IMR-90 (cell line): Measurements from ENCODE around the gene PRKN. TPM values are rescaled to one million over a fixed set of nuclear protein-coding genes. Genes with fewer than 3 reads are reported as not detected.

Experiments used
- ATAC-seq: fragments of 200-7000 bp; cut with Tn5 transposase; 2 replicates; pipeline ENCODE4 v1.9.1; 2020; ENCODE audit warnings: low read depth, mild to moderate bottlenecking, moderate library complexity
- BruUV-seq: library from RNA; stranded (reverse); fragments of 400-500 nt; replicated peaks from 2 replicates; lab custom pipeline; 2021; lab: Mats Ljungman, UMichigan
- CTCF ChIA-PET: fragments of 300-600 bp; formaldehyde crosslinking; extraction: SDS; loops from one replicate; lab custom pipeline; 2021; ENCODE audit warnings: antibody characterized with exemption; lab: Yijun Ruan, JAX
- POLR2A ChIA-PET: fragments of 300-600 bp; sonication (Branson Sonifier 250); formaldehyde crosslinking; loops from one replicate; lab custom pipeline; 2022; ENCODE audit warnings: antibody characterized with exemption; ENCODE audit not compliant: unreplicated experiment; lab: Charles Lee
- DNase-seq: peaks from one replicate; pipeline ENCODE4 v3.0.0; 2013
- H2AFZ ChIP-seq: replicated peaks from 2 replicates; pipeline ENCODE3; 2013; ENCODE audit warnings: low read length, mild to moderate bottlenecking; ENCODE audit not compliant: poor library complexity
- H2AK5ac ChIP-seq: 2 replicates; pipeline ENCODE4 v1.6.1; 2013; ENCODE audit warnings: low read depth, low read length, inconsistent platforms
- H2AK9ac ChIP-seq: replicated peaks from 2 replicates; pipeline ENCODE3; 2013; ENCODE audit warnings: mild to moderate bottlenecking, low read depth, low read length, moderate library complexity; ENCODE audit not compliant: poor library complexity
- H2BK120ac ChIP-seq: 2 replicates; pipeline ENCODE4 v1.6.1; 2013; ENCODE audit warnings: low read depth, low read length, inconsistent platforms
- H2BK15ac ChIP-seq: 3 replicates; pipeline ENCODE4 v1.6.1; 2013; ENCODE audit warnings: low read depth, low read length, inconsistent platforms
- H2BK20ac ChIP-seq: 2 replicates; pipeline ENCODE4 v1.6.1; 2013; ENCODE audit warnings: low read depth, mild to moderate bottlenecking, inconsistent platforms, low read length, moderate library complexity
- H2BK5ac ChIP-seq: 2 replicates; pipeline ENCODE4 v1.6.1; 2013; ENCODE audit warnings: mild to moderate bottlenecking, low read depth, low read length, inconsistent platforms; ENCODE audit not compliant: poor library complexity, severe bottlenecking
- H3K14ac ChIP-seq: replicated peaks from 2 replicates; pipeline ENCODE4 v1.6.1; 2013; ENCODE audit warnings: low read depth, low read length, inconsistent platforms
- H3K18ac ChIP-seq: 2 replicates; pipeline ENCODE4 v1.6.1; 2013; ENCODE audit warnings: low read depth, low read length, control low read depth
- H3K23ac ChIP-seq: 2 replicates; pipeline ENCODE4 v1.6.1; 2013; ENCODE audit warnings: low read depth, low read length, inconsistent platforms
- H3K27ac ChIP-seq: 2 replicates; pipeline ENCODE4 v1.5.1; 2013; ENCODE audit warnings: mild to moderate bottlenecking, control low read depth, low read length; ENCODE audit not compliant: insufficient read depth
- H3K27me3 ChIP-seq: 2 replicates; pipeline ENCODE4 v1.6.1; 2013; ENCODE audit warnings: low read length; ENCODE audit not compliant: control insufficient read depth, insufficient read depth
- H3K36me3 ChIP-seq: 2 replicates; pipeline ENCODE4 v1.6.1; 2013; ENCODE audit warnings: low read length, mixed read lengths; ENCODE audit not compliant: control insufficient read depth, insufficient read depth
- H3K4ac ChIP-seq: 2 replicates; pipeline ENCODE4 v1.6.1; 2013; ENCODE audit warnings: low read depth, low read length, inconsistent platforms
- H3K4me1 ChIP-seq: 2 replicates; pipeline ENCODE4 v1.6.1; 2013; ENCODE audit warnings: low read length, mixed read lengths; ENCODE audit not compliant: control insufficient read depth, insufficient read depth
- H3K4me2 ChIP-seq: 2 replicates; pipeline ENCODE4 v1.6.1; 2013; ENCODE audit warnings: low read depth, mild to moderate bottlenecking, control low read depth, low read length, moderate library complexity
- H3K4me3 ChIP-seq: 2 replicates; pipeline ENCODE4 v1.5.1; 2013; ENCODE audit warnings: low read depth, mild to moderate bottlenecking, control low read depth, low read length, moderate library complexity; ENCODE audit not compliant: insufficient read depth
- H3K56ac ChIP-seq: 2 replicates; pipeline ENCODE4 v1.6.1; 2013; ENCODE audit warnings: low read length, inconsistent platforms; ENCODE audit not compliant: insufficient read depth; ENCODE audit errors: extremely low read depth
- H3K79me1 ChIP-seq, 2 experiments: 2 replicates each; pipeline ENCODE4 v1.6.1; 2013; ENCODE audit warnings: low read length in 2 of 2, inconsistent platforms in 1 of 2, low read depth in 1 of 2
- H3K9ac ChIP-seq: 2 replicates; pipeline ENCODE4 v1.6.1; 2013; ENCODE audit warnings: low read depth, low read length, control low read depth
- H3K9me1 ChIP-seq: 2 replicates; pipeline ENCODE4 v1.6.1; 2013; ENCODE audit warnings: low read length, inconsistent platforms; ENCODE audit not compliant: insufficient read depth
- H3K9me3 ChIP-seq: 2 replicates; pipeline ENCODE4 v1.6.1; 2013; ENCODE audit warnings: low read length; ENCODE audit not compliant: control insufficient read depth, insufficient read depth
- H4K20me1 ChIP-seq: 2 replicates; pipeline ENCODE4 v1.6.1; 2013; ENCODE audit warnings: low read length, inconsistent platforms; ENCODE audit not compliant: insufficient read depth
- H4K5ac ChIP-seq: 2 replicates; pipeline ENCODE4 v1.6.1; 2013; ENCODE audit warnings: mild to moderate bottlenecking, low read depth, low read length, control low read depth
- H4K8ac ChIP-seq, 2 experiments: 2 replicates each; pipeline ENCODE4 v1.6.1; 2013; ENCODE audit warnings: low read depth in 2 of 2, low read length in 2 of 2, control low read depth in 1 of 2, inconsistent platforms in 1 of 2
- H4K91ac ChIP-seq: 2 replicates; pipeline ENCODE4 v1.6.1; 2013; ENCODE audit warnings: low read depth, low read length, inconsistent platforms; ENCODE audit not compliant: insufficient read depth
- CHD1 ChIP-seq: IDR thresholded peaks from 2 replicates; pipeline ENCODE4 v1.6.1; 2012; ENCODE audit warnings: low read depth, low read length, improper control_type of control experiment
- MAFK ChIP-seq: IDR thresholded peaks from 2 replicates; pipeline ENCODE4 v1.6.1; 2012; ENCODE audit warnings: low read depth, low read length, improper control_type of control experiment
- MXI1 ChIP-seq: IDR thresholded peaks from 2 replicates; pipeline ENCODE4 v1.6.1; 2012; ENCODE audit warnings: low read depth, mild to moderate bottlenecking, low read length, moderate library complexity, borderline replicate concordance
- RAD21 ChIP-seq: IDR thresholded peaks from 2 replicates; pipeline ENCODE4 v1.6.1; 2012; ENCODE audit warnings: low read length, improper control_type of control experiment
- USF2 ChIP-seq: fragments of 150-350 bp; IDR thresholded peaks from 2 replicates; pipeline ENCODE4 v1.6.1; 2017; ENCODE audit warnings: mild to moderate bottlenecking, antibody characterized with exemption, low read length, low read depth
- WGBS, 2 experiments: methylation state at CpG; one replicate each; pipeline versions ENCODE4 v1.1.5 to v1.1.7; 2013; ENCODE audit warnings: missing lambda C conversion rate in 2 of 2; ENCODE audit not compliant: insufficient read length in 1 of 2; ENCODE audit errors: extremely low coverage in 2 of 2; 5-methylcytosine and 5-hydroxymethylcytosine counted together
- dilution Hi-C: fragments of 300-500 bp; cut with HindIII; formaldehyde crosslinking; loops from one replicate; pipeline ENCODE4 v1.14.3; 2018; ENCODE audit warnings: low sequenced_read_pairs; ENCODE audit not compliant: unreplicated experiment
- in situ Hi-C: fragments of 300-500 bp; cut with MboI; formaldehyde crosslinking; loops from 3 replicates; pipeline ENCODE4 v1.14.3; 2019; ENCODE audit warnings: low sequenced_read_pairs, inconsistent platforms, mixed read lengths
- intact Hi-C: fragments of 100-400 bp; cut with micrococcal nuclease; formaldehyde crosslinking; loops from 2 replicates; pipeline ENCODE4 v1.10.0; 2022
- polyA plus RNA-seq, 3 experiments: library from polyadenylated mRNA; depleted of rRNA; stranded (reverse); fragments of >200 nt; gene quantifications; 2 replicates each; pipeline ENCODE4 v1.2.3, GENCODE V29; 2012; ENCODE audit warnings: low replicate concordance in 1 of 3
- total RNA-seq: library from RNA; depleted of rRNA; stranded (reverse); fragments of >200 nt; gene quantifications from 2 replicates; pipeline ENCODE4 v1.2.3, GENCODE V29; 2012

PRKN gene
- total and polyA plus RNA-seq, 2 of the 4 experiments (the other 2 are of a cell fraction) = 0.15 to 0.18 TPM

GRCh38 chr6:161817881-161818280 is 909.7 kb downstream of the PRKN start:
- H3K18ac ChIP-seq = no peak overlapping the region
- no peaks in the 10 kb centered on the region for H4K20me1 ChIP-seq
- dilution Hi-C loops (no loop called here), in situ Hi-C loops (no loop called here), intact Hi-C loops (no loop called here)
- H2AK5ac ChIP-seq = no peak overlapping the region
- POLR2A ChIA-PET = no interaction called here
- no peak overlapping the region for H2BK15ac ChIP-seq
- H2BK20ac ChIP-seq = no peak overlapping the region
- no peak for DNase-seq
- CTCF ChIA-PET = no interaction called here
- H4K8ac ChIP-seq = no peak overlapping the region
- no peak overlapping the region for H3K23ac ChIP-seq
- no peak overlapping the region for H3K4ac ChIP-seq
- H3K27ac ChIP-seq = no peak overlapping the region
- no TSS peak for BruUV-seq
- no peak overlapping the region for H2AK9ac ChIP-seq
- no peak overlapping the region for H3K4me2 ChIP-seq
- no peak overlapping the region for H3K56ac ChIP-seq
- H3K79me1 ChIP-seq = no peaks in the 10 kb centered on the region
- no peak for ATAC-seq
- H3K27me3 ChIP-seq = no peaks in the 10 kb centered on the region
- no peaks in the 10 kb centered on the region for H3K4me1 ChIP-seq
- no peak overlapping the region for H3K14ac ChIP-seq
- no CpG with 5 or more reads among the region's 4 CpGs for WGBS, 2 experiments
- H2BK120ac ChIP-seq = no peak overlapping the region
- no peaks in the 10 kb centered on the region for H3K9me1 ChIP-seq
- H3K36me3 ChIP-seq = no peaks in the 10 kb centered on the region
- no peak overlapping the region for H4K91ac ChIP-seq
- H3K9me3 ChIP-seq = peaks cover 13% of the 10 kb centered on the region
- no peak overlapping the region for H2AFZ ChIP-seq
- no peak for TF ChIP-seq RAD21
- no peak for TF ChIP-seq USF2
- no peak for TF ChIP-seq MXI1
- TF ChIP-seq MAFK = no peak
- no peak for TF ChIP-seq CHD1
- H4K5ac ChIP-seq = no peak overlapping the region
- H3K4me3 ChIP-seq = no peak overlapping the region
- no peak overlapping the region for H3K9ac ChIP-seq
- no peak overlapping the region for H2BK5ac ChIP-seq
